PC-3 (cell line): ENCODE measurements around the gene GPR107. TPM values are rescaled to one million over a fixed set of nuclear protein-coding genes. Genes with fewer than 3 reads are reported as not detected.

Source experiments
- ATAC-seq: fragments of 200-7000 bp; cut with Tn5 transposase; 2 replicates; pipeline ENCODE4 v1.9.1; 2020; ENCODE audit warnings: mild to moderate bottlenecking, moderate library complexity
- BruUV-seq: library from RNA; stranded (reverse); fragments of 400-500 nt; replicated peaks from 2 replicates; lab custom pipeline; 2021; lab: Mats Ljungman, UMichigan
- CTCF ChIA-PET: fragments of 300-600 bp; sonication (Branson Sonifier 250); formaldehyde crosslinking; loops from one replicate; lab custom pipeline; 2022; ENCODE audit warnings: antibody characterized with exemption; lab: Charles Lee
- POLR2A ChIA-PET: fragments of 300-600 bp; sonication (Branson Sonifier 250); formaldehyde crosslinking; loops from one replicate; lab custom pipeline; 2022; ENCODE audit warnings: antibody characterized with exemption; ENCODE audit not compliant: unreplicated experiment; lab: Charles Lee
- DNase-seq: peaks from one replicate; pipeline ENCODE4 v3.0.0-alpha.2; 2015
- H2AFZ ChIP-seq: fragments of 300-600 bp; sonication (generic); 2 replicates; pipeline ENCODE4 v1.6.0; 2016; ENCODE audit warnings: antibody characterized with exemption, low read length
- H3F3A ChIP-seq: fragments of 300-600 bp; sonication (generic); one replicate; pipeline ENCODE4 v1.6.0; 2017; ENCODE audit warnings: antibody characterized with exemption, low read length, control low read depth, mild to moderate bottlenecking; ENCODE audit not compliant: unreplicated experiment
- H3K27ac ChIP-seq: fragments of 300-600 bp; sonication (generic); 2 replicates; pipeline ENCODE4 v1.5.1; 2016; ENCODE audit warnings: mild to moderate bottlenecking, low read length
- H3K27me3 ChIP-seq: fragments of 300-600 bp; sonication (generic); 2 replicates; pipeline ENCODE4 v1.6.1; 2016; ENCODE audit warnings: low read length, mixed read lengths
- H3K36me3 ChIP-seq: fragments of 300-600 bp; sonication (generic); 2 replicates; pipeline ENCODE4 v1.6.1; 2016; ENCODE audit warnings: low read depth, mixed run types, low read length, mixed read lengths
- H3K4me1 ChIP-seq: fragments of 300-600 bp; sonication (generic); 2 replicates; pipeline ENCODE4 v1.5.1; 2016; ENCODE audit warnings: low read length; ENCODE audit not compliant: insufficient read depth
- H3K4me2 ChIP-seq: fragments of 300-600 bp; sonication (generic); 2 replicates; pipeline ENCODE4 v1.6.0; 2016; ENCODE audit warnings: low read length
- H3K4me3 ChIP-seq: fragments of 300-600 bp; sonication (generic); 2 replicates; pipeline ENCODE4 v1.5.1; 2016; ENCODE audit warnings: mild to moderate bottlenecking, low read length, mixed read lengths
- H3K79me2 ChIP-seq: fragments of 300-600 bp; sonication (generic); 2 replicates; pipeline ENCODE4 v1.6.1; 2017; ENCODE audit warnings: low read length, mixed read lengths
- H3K9ac ChIP-seq: fragments of 300-600 bp; sonication (generic); 2 replicates; pipeline ENCODE4 v1.6.0; 2016; ENCODE audit warnings: mild to moderate bottlenecking, low read length
- H3K9me2 ChIP-seq: fragments of 300-600 bp; sonication (generic); replicated peaks from 2 replicates; pipeline ENCODE4 v1.6.1; 2016; ENCODE audit warnings: mixed run types, low read length, mixed read lengths
- H3K9me3 ChIP-seq: fragments of 300-600 bp; sonication (generic); 2 replicates; pipeline ENCODE4 v1.6.1; 2016; ENCODE audit warnings: low read length, mixed read lengths
- H4K20me1 ChIP-seq: fragments of 300-600 bp; sonication (generic); 2 replicates; pipeline ENCODE4 v1.6.1; 2016; ENCODE audit warnings: low read length, mixed read lengths
- EZH2 ChIP-seq: fragments of 300-600 bp; sonication (generic); IDR thresholded peaks from one replicate; pipeline ENCODE4 v1.6.1; 2017; ENCODE audit warnings: antibody characterized with exemption, mild to moderate bottlenecking, low read length; ENCODE audit not compliant: unreplicated experiment
- EZH2phosphoT487 ChIP-seq: fragments of 300-600 bp; sonication (generic); IDR thresholded peaks from 2 replicates; pipeline ENCODE4 v1.6.1; 2018; ENCODE audit warnings: mild to moderate bottlenecking, antibody characterized with exemption, low read length, borderline replicate concordance
- intact Hi-C: fragments of 100-400 bp; cut with micrococcal nuclease; formaldehyde crosslinking; loops from 2 replicates; pipeline ENCODE4 v1.9.0; 2023
- total RNA-seq: library from RNA; depleted of rRNA; stranded (reverse); fragments of >200 nt; gene quantifications from 2 replicates; pipeline ENCODE4 v1.2.3, GENCODE V29; 2014
- TF ChIP-seq, protein P1 (sequence below): fragments of 300-600 bp; sonication (generic); conservative IDR thresholded peaks from 2 replicates; pipeline ENCODE4 v1.5.1; 2017; ENCODE audit warnings: antibody characterized with exemption, low read depth, mild to moderate bottlenecking, low read length

Gene GPR107
- total RNA-seq, 1 experiment from 2014 or later, result 11.4 TPM

DNA sequence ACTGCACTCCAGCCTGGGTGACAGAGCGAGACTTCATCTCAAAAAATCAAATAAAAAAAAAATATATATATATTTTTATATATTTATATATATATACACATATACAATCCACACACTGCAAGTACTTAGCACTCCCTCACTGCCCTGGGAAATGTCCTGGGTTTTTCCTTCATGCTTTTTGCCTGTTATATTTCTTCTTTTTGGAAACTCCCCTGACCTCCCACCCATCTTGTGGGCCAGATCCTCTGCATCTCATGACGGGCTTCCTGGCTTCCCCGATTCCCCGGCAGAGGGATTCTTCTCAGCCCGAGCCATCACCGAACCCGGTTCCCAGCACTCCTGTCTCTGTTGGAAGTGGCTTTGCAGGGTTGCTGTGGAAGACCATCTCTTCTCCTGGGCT is 79.0 kb downstream of the GPR107 start:
- no peaks in the 10 kb centered on the region for H3K9me3 ChIP-seq
- no peaks in the 10 kb centered on the region for H3K27me3 ChIP-seq
- H3K9ac ChIP-seq, result no peak overlapping the region
- BruUV-seq, result no TSS peak
- H3F3A ChIP-seq, result no peaks in the 10 kb centered on the region
- TF ChIP-seq EZH2phosphoT487, result no peak
- TF ChIP-seq EZH2, result no peak
- TF ChIP-seq, protein P1, sequence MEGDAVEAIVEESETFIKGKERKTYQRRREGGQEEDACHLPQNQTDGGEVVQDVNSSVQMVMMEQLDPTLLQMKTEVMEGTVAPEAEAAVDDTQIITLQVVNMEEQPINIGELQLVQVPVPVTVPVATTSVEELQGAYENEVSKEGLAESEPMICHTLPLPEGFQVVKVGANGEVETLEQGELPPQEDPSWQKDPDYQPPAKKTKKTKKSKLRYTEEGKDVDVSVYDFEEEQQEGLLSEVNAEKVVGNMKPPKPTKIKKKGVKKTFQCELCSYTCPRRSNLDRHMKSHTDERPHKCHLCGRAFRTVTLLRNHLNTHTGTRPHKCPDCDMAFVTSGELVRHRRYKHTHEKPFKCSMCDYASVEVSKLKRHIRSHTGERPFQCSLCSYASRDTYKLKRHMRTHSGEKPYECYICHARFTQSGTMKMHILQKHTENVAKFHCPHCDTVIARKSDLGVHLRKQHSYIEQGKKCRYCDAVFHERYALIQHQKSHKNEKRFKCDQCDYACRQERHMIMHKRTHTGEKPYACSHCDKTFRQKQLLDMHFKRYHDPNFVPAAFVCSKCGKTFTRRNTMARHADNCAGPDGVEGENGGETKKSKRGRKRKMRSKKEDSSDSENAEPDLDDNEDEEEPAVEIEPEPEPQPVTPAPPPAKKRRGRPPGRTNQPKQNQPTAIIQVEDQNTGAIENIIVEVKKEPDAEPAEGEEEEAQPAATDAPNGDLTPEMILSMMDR, result no peak
- ChIA-PET POLR2A (no interaction called here), CTCF (no interaction called here)
- intact Hi-C loops, result no loop called here
- H3K4me3 ChIP-seq, result no peak overlapping the region
- H3K27ac ChIP-seq, result no peak overlapping the region
- no peaks in the 10 kb centered on the region for H3K9me2 ChIP-seq
- ATAC-seq (no peak), DNase-seq (no peak)
- H2AFZ ChIP-seq, result no peak overlapping the region
- no peaks in the 10 kb centered on the region for H4K20me1 ChIP-seq
- no peaks in the 10 kb centered on the region for H3K79me2 ChIP-seq
- peaks cover 7% of the 10 kb centered on the region; the same call in 1 of the 2 replicates for H3K4me1 ChIP-seq
- H3K4me2 ChIP-seq, result no peak overlapping the region
- 0 out of 2 replicates have a peak, but pooled peaks cover 6% of the 10 kb centered on the region for H3K36me3 ChIP-seq

DNA sequence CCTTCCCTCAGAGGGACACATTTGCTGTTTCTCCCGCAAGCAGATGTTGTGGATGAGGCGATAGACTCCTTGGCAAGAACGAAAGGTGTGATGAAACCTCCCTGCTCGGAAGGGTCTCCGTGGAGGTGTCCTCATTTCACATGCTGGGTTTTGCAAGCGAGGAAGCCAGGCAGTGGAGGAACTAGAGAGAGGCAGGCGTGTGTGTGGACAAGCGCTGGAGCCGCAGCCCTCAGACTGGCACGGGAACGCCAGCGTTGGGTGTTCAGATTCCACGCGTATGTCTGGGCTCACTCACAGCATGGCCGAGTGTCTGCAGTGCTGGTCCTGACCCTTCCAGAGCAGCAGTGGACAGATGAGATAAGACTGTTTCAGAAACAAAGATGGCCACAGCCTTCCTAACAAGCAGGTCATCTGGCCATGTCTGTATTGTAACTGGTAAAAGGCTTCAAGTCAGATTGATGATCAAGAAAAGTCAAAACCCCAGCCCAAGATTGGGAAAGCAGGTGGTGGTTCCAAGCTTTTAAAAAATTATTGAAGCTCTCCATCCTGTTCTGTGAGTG is 83.5 kb downstream of the GPR107 start:
- no peaks in the 10 kb centered on the region for H4K20me1 ChIP-seq
- H3K9ac ChIP-seq, result no peak overlapping the region
- no peak for DNase-seq
- no peaks in the 10 kb centered on the region for H3K36me3 ChIP-seq
- no peaks in the 10 kb centered on the region for H3K79me2 ChIP-seq
- no peaks in the 10 kb centered on the region for H3K9me3 ChIP-seq
- POLR2A ChIA-PET, result no interaction called here
- no peaks in the 10 kb centered on the region for H3K9me2 ChIP-seq
- H3K27ac ChIP-seq, result no peak overlapping the region
- no peak overlapping the region for H3K4me2 ChIP-seq
- ATAC-seq, result no peak
- intact Hi-C loops, result no loop called here
- H3K4me3 ChIP-seq, result no peak overlapping the region
- no peaks in the 10 kb centered on the region for H3K27me3 ChIP-seq
- no peaks in the 10 kb centered on the region for H3K4me1 ChIP-seq
- no peak overlapping the region for H2AFZ ChIP-seq
- CTCF ChIA-PET, result no interaction called here
- BruUV-seq, result no TSS peak
- H3F3A ChIP-seq, result no peaks in the 10 kb centered on the region
- TF ChIP-seq EZH2 (no peak), EZH2phosphoT487 (no peak)
- TF ChIP-seq, protein P1, result no peak

DNA sequence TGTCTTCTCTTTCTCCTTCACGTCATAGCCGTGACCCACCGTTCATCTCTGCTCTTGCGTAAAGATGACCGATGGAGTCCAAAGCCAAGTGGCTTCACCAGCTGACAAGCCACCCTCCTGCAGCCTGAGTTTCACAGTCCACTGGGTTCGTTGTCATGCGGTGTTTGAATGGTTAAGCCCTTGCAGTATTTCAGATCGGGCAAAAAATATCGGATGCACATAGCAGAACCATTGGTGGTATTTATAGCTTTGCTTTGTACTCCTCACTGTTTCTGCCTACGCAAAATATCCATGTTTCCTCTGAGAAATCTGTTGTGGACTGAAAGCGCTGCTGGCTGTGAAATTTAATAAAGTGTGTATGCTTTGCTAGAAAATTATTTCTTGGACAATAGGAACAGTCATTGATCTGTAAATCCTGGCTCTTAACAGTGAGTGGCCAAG is 84.0 kb downstream of the GPR107 start:
- intact Hi-C loops, result no loop called here
- Histone ChIP-seq H3K4me3 (no peak overlapping the region), H3K36me3 (no peaks in the 10 kb centered on the region), H3K9me3 (no peaks in the 10 kb centered on the region), H3K79me2 (no peaks in the 10 kb centered on the region), H3F3A (no peaks in the 10 kb centered on the region), H3K4me1 (no peaks in the 10 kb centered on the region), H2AFZ (no peak overlapping the region), H4K20me1 (no peaks in the 10 kb centered on the region), H3K9ac (no peak overlapping the region), H3K9me2 (no peaks in the 10 kb centered on the region), H3K27me3 (no peaks in the 10 kb centered on the region), H3K27ac (no peak overlapping the region), H3K4me2 (no peak overlapping the region)
- CTCF ChIA-PET, result no interaction called here
- DNase-seq (no peak), ATAC-seq (no peak)
- no TSS peak for BruUV-seq
- TF ChIP-seq EZH2phosphoT487, result no peak
- no peak for TF ChIP-seq EZH2
- TF ChIP-seq, protein P1, result no peak
- POLR2A ChIA-PET, result no interaction called here
